Germinal center (tissue), 1 donor: ENCODE measurements around the gene SYCP2L.
"Not testable (repeated sequence)": the region's sequence is repeated elsewhere in the genome, so short reads cannot be mapped to it uniquely, and the experiment has no call there.

Source experiments
- DNase-seq: peaks from one replicate; pipeline ENCODE4 v3.0.0; 2012; ENCODE audit warnings: mixed read lengths, low spot score

The SYCP2L gene

GRCh38 chr6:10880366-10880765, 6.5 kb upstream of the SYCP2L start:
- no peak for DNase-seq

- DNase-seq, result not testable (repeated sequence)
These were observed 4.6 kb upstream of the SYCP2L start for GRCh38 chr6:10882253-10882630.

GRCh38 chr6:10882657-10883171, 4.1 kb upstream of the SYCP2L start:
- DNase-seq, result no peak

- no peak for DNase-seq
These were observed 3.3 kb upstream of the SYCP2L start for GRCh38 chr6:10883312-10884244.

GRCh38 chr6:10884245-10884972, 2.4 kb upstream of the SYCP2L start:
- no peak for DNase-seq

- not testable (repeated sequence) for DNase-seq
These were observed 524 bp upstream of the SYCP2L start for GRCh38 chr6:10886365-10886690.

- no peak for DNase-seq
These were observed 3.3 kb downstream of the SYCP2L start for GRCh38 chr6:10890151-10890550.

- no peak for DNase-seq
These were observed 5.1 kb downstream of the SYCP2L start for GRCh38 chr6:10891960-10892359.

GRCh38 chr6:10894958-10895357, 8.1 kb downstream of the SYCP2L start:
- DNase-seq, result no peak

- no peak for DNase-seq
These were observed 9.8 kb downstream of the SYCP2L start for GRCh38 chr6:10896691-10897090.

GRCh38 chr6:10901770-10902169, 14.9 kb downstream of the SYCP2L start:
- DNase-seq, result peak; percentile 67

- no peak for DNase-seq
These were observed 17.2 kb downstream of the SYCP2L start for GRCh38 chr6:10904015-10904414.

GRCh38 chr6:10908228-10908627, 21.4 kb downstream of the SYCP2L start:
- DNase-seq, result no peak

- DNase-seq, result not testable (repeated sequence)
These were observed 32.7 kb downstream of the SYCP2L start for GRCh38 chr6:10919520-10919919.

- DNase-seq, result no peak
These were observed 46.3 kb downstream of the SYCP2L start for GRCh38 chr6:10933126-10933525.

- no peak for DNase-seq
These were observed 53.0 kb downstream of the SYCP2L start for GRCh38 chr6:10939840-10940239.

GRCh38 chr6:10945845-10946244, 59.0 kb downstream of the SYCP2L start:
- no peak for DNase-seq

GRCh38 chr6:10947966-10948365, 61.1 kb downstream of the SYCP2L start:
- DNase-seq, result no peak

- no peak for DNase-seq
These were observed 63.0 kb downstream of the SYCP2L start for GRCh38 chr6:10949579-10950490.

- DNase-seq, result peak; percentile 14
These were observed 64.9 kb downstream of the SYCP2L start for GRCh38 chr6:10951675-10952282.

GRCh38 chr6:10954590-10955010, 67.7 kb downstream of the SYCP2L start:
- peak; percentile 75 for DNase-seq

- DNase-seq, result no peak
These were observed 69.9 kb downstream of the SYCP2L start for GRCh38 chr6:10956776-10957175.
